Globus pallidus (tissue), 1 donor: ENCODE measurements around the gene VIPR2.
"Not testable (repeated sequence)": the region's sequence is repeated elsewhere in the genome, so short reads cannot be mapped to it uniquely, and the experiment has no call there.

ENCODE experiments used
- DNase-seq: peaks from one replicate; pipeline ENCODE4 v3.0.0-alpha.2; 2015; ENCODE audit warnings: low spot score

Gene VIPR2

DNA sequence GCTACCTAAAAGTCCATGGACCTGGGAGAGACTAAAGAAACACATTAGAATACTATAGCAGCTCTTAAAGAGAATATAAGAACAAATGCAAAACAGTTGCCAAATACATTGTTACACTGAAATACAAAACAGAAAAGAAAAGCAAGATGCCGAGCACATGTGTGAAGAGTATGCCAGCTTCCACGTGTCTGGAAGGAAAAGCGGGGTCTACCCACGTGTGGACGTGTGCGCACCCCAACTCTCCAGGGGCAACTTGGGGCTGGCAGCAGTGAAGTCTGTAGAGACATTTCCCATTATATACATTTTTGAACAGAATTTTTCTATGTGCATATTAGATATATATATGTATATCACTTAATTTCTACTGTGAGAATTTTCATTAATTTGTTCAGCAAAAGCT is 6.2 kb downstream of the VIPR2 start:
- DNase-seq: no peak

DNA sequence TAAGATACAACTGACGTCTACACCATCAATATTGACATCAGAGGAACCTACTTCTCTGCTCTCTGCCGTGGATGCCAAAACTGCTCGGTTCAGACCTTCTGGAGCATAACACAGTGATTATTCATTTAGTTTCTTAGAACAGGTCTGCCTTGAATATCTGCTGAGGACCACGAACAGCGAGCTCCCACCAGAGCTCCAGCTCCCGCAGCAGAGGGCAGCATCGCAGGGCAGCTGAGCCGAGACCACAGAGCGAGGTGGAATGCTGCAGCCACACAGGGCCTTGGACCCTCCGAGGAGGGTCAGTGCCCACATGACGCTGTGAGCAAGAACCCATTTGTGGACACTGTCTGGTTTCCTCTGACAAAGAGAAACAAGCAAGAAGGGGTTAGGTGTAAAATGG is 6.8 kb downstream of the VIPR2 start:
- DNase-seq: no peak

DNA sequence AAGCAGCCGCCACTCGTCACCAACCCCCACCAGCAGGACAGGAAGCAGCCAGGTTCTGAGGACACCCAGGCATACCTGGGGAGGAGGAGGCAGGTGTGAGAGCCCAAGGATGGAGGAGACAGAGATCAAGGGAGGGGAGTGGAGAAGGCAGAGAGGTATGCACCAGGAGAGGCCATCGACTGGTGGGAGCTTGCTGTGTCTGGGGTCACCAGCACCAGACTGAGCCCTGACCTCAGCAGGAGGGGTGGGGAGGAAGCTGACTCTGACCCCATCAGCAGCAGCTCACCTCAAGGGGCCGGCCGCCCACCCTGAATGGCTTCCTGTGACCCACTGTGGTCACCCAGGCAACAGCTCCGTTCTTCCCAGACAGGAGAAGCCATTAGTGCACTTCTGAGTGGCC is 7.8 kb downstream of the VIPR2 start:
- no peak for DNase-seq

DNA sequence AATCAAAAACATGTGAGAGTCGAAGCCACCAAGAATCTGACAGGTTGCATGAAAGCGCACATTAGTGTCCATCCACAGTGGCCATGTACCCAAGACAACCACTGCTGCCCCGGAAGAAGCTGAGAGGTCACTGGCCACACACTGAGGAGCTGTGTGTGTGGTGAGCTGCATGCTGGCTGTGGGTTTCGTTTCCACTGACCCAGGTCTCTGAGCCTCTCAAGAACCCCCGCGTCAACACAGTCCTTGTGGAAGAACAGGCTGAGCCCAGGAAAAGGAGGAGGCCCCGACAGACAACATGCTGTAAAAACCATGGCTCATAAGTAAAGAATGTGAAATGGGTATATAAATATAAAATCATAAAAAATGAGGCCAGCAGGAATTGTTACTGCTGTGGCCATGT is 8.2 kb downstream of the VIPR2 start:
- DNase-seq: no peak

DNA sequence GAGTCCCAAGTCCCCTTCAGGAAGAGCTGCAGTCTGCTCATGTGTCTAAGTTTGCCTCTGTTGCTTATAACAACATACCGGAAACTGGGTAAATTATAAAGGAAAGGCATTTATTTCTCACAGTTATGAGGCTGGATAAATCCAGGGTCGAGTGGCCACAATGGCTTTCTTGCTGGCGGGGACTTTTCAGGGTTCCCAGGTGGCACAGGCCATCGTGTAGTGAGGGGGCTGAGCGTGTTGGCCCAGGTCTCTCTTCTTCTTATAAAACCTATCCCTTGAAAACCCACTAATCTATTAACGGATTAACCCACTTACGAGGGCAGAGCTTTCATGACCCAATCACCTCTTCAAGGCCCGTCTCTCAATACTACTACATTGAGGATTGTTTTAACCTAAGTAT is 8.7 kb downstream of the VIPR2 start:
- DNase-seq: no peak

DNA sequence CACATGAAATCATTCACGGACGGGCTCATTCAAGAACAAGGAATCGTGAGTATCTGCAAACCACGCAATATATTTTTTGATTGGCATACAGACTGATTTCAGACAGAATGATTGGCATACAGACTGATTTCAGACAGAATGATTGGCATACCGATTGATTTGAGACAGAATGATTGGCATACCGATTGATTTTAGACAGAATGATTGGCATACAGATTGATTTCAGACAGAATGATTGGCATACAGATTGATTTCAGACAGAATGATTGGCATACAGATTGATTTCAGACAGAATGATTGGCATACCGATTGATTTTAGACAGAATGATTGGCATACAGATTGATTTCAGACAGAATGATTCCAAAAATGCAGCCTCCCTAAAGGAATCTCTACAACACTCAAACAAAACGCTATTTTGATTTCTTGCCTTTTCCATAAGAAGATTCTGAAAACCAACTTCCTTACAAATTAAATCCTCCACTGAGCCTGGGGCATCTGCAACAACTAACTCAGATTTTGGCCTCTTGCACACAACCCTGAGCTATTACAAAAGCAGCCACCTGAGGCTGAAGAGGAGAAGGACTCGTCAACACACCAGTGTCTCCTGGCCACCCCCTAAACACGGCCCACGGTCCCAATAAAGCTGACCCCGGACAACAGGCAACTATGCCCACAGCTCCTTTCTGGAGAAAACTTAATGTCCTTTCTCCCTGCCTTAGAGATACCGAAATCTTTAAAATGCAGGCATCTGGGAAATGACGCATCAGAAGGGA is 11.8 kb downstream of the VIPR2 start:
- DNase-seq: not testable (repeated sequence)

DNA sequence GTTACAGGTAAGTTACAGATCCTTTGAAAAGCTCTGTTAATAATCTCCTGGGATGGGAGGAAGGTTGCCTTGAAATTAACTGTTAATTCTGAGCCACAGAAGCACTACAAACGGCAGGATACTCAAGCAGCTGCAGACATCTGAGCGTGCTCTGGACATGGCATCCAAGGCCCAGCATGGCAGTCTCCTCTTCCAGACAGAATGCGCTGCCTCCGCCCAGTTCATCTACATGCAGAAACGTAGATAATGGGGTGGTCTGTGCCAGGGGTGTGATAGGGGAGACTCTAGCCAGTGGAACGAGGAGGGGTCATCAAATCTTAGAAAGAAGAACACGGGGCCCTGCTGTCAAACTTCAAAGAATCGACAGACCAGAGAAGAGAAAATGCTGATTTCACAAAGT is 13.8 kb downstream of the VIPR2 start:
- DNase-seq: no peak

DNA sequence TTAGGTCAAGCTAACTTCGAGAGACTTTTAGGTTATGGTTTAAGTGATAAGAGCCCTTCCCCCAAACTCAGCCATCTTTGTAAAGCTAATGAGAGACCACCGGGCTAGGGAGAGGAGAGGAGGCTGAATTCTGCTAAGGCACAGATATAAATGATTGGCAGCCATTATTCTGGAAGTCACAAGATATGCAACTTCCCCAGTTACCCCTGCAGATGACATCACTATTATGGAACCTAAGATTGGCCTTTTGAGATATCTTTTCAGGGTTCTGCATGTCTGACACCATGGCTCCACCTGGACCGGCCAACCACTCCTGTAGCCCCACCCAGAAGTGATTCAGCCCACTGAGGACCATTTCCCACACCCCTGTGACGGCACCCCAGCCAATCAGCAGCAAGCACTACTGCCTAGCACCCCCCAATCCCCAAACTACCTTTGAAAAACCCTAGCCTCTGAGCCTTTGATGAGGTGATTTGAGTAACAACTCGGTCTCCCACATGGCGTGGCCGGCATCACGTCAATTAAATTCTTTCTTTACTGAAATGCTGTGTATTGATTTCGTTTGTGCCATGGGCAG is 14.4 kb downstream of the VIPR2 start:
- no peak for DNase-seq

DNA sequence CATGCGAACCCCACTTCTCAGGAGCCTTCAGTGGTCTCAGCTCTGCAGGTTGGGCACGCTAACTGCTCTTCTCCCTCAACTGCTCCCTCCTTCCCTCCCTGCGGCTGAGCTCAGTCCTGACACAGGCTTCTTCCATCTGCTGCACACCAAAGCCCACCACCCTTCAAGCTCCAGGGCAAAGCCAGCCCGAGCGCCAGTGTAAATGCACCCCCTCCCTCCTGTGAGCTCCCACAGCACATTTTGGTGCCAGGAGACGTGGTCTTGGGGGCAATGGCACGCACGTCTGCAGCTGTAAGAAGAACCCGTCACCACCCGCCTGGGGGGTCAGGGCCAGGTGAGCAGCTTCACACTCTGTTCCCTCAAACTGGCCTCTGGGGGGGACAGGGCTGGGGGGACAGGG is 15.9 kb downstream of the VIPR2 start:
- no peak for DNase-seq

DNA sequence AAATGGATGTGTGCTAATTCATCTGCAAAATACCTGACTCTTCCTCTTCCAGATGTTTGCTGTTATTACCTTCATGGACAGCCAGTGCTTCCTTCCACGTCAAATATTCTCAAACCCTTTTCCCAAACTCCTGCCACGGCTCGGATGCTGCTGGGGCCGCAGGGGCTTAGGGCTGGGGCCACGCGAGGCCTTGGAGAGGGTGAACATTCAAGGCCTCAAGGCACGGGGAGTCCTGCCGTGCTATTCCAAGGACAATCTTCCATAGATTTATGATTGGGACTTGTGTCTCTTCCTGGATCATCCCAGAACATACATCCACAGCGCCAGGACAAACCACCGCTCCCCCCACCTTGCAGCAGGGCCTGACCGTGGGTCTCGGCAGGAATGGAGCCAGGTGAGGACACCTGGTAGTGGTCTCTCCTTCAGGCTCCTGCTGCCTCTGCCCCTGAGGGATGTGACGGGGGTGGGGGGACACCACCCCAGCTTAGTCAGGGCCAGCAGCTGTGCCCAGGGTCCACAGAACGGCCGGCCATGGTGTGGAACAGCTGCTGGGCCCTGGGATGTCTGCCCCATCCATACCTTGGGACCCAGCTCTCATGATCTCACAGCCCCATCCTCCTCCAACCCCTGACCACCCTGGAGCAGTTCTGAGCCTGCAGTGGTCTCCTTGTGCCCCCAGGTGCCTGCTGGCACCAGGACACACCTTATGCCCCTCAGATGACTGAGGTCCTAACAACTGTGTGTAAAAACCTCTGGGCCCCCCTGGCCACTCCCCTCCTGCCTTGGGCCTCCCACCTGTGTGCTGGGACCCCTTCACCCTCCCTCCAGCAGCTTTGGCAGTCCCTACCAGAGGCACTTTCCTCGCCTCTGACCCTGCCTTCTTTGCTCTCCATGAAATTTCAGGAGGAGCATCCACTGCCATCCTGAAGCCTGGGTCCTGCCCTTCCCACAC is 16.7 kb downstream of the VIPR2 start:
- DNase-seq: no peak

DNA sequence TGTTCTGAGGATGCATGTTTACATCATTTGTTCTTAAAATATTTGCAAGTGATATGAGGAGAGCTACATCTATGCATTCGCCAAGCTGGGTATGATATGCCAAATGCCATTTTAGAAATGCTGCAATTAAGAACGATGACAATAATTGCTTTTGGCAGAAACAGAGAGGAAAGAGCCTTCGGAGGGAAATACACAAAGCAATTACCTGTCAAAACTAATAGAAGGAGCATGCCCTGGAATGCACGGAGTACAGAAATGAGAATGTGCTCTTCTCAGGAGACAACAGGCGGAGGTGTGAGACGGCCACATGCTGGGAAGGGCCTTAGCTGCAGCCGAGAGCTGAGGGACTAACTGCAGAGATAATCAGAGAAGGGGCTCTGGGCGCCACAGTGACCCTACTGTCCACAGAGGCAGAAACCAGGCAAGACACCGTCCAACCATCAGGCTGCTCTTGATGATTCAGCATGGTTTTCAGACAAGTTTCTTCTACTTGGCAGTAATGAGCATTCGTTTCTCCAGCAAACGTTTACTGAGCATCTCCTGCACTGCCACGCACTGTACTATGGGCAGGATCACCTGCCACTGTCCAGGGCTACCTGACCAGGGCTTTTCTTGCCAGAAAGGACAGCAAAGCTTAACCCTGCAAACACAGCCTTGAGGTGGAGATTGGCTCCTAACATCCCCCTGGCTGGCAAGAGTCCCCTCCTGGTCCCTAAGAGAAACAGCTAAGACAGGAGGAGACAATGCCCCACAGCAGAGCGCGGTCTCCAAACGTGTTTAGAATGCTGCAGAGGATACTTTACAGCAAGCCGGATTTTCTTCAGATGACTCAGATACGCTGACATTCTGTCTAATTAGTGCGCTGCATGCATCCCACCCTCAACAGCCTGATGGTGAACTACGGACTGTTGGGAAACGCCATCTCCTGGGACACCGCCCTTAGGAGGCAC is 18.1 kb downstream of the VIPR2 start:
- no peak for DNase-seq

DNA sequence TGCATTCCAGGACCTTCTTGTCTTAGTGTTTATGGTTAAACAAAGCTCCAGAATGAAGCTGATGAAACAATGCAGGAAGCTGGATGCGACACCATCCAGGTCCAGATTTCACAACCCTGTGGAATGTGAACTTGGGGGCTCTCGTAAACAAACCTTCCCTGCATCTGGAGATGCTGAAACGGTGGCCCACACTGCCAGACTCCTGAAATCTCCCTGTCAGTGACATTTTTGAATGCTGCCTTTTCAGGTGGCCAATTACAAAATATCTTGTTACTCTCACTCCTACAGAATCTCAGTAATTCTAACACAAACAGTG is 18.8 kb downstream of the VIPR2 start:
- no peak for DNase-seq

DNA sequence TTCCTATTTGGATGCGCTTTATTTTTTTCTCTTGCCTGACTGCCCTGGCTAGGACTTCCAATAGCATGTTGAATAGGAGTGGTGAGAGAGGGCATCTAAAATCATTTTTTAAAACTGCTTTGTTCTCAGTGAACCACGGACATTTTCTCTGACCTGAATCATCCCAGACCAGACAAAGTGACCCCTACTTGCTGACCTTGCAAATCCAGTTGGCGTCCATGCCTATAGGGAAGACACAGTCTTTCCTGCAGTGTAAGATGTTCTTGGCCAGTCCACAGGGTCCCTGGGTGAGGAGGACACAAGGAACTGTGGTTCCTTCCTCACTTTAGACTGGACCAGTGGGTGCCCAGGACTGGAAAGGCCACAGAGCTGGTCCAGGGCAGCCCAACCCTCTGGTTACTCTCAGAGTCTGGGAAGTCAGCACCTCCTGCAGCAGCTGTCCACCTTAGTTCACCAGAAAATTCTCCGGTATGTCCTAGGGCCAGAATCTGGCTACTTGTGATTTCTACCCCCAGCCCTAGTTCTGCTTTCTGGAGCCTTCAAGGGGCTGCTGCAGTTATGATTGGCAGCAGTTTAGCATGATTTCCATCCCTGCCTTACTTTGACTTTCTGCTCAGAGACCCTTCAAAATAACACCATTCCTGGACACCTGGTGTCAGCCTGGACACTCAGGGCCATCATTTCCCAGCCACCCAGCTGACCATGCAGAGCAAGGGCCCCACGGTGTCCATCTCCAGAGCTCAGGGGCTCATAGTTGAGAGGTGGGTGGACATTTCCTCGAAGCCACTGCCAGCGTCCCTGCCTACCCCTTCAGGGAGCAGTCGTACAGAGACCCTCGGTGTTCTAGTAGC is 19.3 kb downstream of the VIPR2 start:
- DNase-seq: no peak

DNA sequence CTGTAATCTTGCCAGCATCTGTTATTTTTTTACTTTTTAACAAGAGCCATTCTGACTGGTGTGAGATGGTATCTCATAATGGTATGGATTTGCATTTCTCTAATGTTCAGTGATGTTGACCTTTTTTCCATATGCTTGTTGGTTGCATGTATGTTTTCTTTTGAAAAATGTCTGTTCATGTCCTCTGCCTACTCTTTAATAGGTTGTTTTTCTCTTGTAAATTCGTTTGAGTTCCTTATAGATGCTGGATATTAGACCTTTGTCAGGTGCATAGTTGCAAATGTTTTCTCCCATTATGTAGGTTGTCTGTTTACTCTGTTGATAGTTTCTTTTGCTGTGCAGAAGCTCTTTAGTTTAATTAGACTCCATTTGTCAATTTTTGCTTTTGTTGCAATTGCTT is 20.9 kb downstream of the VIPR2 start:
- not testable (repeated sequence) for DNase-seq

DNA sequence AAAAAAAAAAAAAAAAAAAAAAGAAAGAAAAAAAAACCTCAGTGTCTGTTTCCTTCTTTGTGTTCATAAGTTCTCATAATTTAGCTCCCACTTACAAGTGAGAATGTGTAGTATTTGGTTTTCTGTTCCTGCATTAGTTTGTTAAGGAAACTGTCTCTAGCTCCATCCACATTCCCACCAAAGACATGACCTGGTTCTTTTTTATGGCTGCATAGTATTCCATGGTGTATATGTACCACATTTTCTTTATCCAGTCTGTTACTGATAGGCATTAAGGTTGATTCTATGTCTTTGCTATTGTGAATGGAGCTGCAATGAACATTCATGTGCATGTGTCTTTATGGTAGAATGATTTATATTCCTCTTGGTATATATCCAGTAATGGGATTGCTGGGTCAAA is 21.4 kb downstream of the VIPR2 start:
- DNase-seq: not testable (repeated sequence)

DNA sequence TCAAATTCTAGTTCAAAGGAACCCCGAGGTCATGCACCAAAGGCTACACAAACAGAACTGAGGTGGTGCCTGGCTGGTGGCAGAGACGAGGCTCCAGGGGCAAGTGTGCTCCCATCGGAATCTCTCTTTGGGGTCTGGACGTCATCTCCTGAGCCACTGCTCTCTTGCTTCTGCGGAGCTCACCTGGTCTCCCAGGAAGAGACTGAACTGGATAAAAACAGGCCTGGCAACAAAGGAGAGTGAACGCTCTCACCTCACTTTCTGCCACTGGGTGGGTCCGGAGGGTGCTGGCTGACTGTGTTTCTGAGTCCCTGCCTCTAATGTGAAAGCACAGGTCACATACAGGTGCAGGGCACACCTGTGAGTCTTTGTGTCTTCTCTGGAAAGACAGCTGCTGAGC is 22.4 kb downstream of the VIPR2 start:
- no peak for DNase-seq

DNA sequence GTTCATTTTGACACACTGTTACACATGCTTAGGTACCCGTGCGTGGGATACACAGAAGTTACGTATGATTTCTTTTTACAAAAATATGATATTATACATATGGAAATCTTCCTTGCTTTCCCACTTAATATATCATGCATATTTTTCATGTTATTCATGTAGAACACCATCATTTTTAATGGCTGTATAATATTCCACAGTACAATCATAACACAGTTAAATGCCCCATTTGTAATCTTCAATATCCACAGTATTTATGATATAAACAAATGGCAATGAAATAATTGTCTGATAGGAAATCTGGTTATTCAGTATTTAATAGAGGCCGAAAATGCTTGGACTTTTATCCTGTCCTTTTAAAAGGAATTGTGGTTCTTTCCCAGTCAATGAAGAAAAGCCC is 23.2 kb downstream of the VIPR2 start:
- DNase-seq: no peak

DNA sequence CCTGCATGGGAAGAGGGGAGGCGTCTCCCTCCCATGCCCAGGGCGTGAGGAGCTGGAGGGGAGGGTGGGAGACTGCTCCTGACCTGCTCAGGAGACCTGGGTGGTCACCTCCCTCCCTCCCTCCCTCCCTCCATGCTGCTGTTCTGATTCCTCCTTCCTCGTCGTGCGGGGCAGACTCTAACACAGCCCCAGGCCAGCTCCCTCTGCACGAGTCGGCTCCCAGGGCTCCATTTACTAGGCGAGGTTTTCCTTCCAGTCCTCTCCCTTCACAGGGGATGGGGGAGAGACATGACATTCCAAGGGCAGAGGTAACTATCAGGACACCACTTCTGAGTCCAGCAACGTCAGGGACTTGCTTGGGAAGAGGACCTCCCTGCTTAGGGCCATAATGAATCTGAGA is 23.6 kb downstream of the VIPR2 start:
- DNase-seq: no peak

DNA sequence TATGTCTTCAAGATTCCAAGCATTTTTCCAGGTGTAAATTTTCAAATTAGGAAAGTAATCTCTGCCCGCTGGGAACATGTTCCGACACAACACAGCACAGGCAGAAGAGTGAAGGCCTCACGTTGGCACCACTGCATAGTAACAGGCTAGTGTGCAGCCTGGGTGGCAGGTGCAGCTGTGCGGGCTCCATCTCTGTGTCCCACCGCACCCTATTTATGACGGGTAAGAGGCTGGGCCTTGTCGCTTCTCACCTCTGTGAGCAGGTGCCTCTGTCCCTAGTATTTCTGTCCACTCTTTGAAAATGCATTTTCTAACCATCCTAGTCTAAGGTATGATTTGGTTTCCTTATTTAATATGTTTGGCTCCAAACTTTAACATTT is 24.1 kb downstream of the VIPR2 start:
- DNase-seq: no peak

DNA sequence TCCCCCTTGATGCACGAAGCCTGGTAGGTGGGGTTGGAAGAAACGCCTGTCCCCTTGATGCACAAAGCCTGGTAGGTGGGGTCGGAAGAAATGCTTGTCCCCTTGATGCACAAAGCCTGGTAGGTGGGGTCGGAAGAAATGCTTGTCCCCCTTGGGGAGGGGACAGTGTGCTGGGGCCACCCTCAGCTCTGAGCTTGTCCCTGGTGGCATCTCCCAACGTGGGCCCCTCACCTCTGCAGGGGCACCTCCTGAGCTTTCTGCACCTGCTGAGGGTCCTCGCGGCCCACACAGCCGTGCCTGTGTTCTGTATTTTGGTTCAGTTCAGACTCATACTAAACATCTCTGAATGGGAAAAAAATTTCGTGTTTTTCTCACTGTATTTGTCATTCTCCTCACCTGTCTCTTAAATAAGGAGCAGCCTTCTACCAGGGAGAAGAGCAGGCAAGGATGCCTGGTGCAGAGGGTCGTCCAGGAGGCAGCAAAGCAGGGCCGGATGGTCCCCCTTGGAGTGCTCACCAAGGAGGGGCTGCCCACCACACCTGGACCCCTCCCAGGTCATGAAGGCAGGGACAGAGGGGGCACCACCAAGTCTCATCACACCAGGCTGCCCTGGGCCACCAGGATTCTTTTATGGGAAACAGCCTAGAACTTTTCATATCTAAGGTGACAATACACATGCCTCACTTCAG is 24.7 kb downstream of the VIPR2 start:
- DNase-seq: no peak
